ENCODE results near the gene TSPAN13.

TSPAN13 gene

DNA sequence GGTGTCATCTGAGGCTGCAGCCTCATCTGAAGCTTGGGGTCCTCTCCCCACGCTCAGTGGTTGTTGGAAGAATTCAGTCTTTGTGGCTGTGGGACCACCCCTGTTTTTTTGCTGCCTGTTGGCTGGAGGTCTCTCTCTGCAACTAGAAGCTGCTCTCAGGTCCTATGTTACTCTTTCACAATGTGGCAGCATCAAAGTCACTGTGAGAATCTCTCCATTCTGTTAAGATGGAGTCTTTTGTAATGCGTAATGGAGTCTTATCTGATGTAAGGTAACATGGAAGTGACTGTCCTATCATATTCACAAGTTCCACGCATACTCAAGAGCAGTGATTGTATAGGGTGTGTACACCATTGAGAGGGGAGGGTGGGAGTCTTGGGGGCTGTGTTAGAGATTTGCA, 24.9 kb downstream of the TSPAN13 start:
- no peak for FAIRE-seq

DNA sequence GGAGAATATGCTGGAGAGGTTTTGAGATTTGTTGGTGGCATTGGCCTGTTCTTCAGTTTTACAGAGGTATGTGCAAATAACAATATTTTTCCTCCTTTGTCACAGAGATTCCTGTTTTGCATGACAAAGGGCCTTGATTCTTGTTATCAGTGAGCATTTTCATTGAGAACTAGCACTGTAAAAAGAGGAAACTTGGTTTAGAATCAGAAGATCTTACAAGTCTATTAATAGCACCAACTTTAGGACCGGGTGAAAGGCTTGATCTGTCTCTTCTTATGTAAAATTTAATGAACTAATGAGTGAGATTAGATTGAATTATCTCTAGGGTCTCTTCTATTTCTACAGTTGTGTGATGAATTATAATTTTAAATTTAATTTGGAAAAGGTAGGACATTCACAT, 25.5 kb downstream of the TSPAN13 start:
- FAIRE-seq = no peak

DNA sequence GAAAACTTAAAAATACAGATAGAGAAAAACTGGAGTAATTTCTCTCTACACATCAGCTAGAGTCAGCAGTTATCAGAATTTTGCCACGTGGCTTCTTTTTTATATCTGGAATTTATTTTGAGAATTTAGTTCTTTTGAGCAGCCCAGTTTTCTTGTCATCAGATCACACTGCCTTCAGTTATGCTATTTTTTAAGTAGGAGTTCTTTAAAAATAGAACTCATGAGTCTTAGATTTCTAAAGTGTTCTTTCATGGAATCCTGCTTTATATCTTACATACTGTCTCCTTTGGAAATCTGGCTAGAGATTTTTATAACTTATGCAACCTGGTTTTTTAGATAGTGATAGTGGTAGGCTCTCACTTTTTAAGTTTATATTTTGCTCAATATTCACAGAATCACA, 27.0 kb downstream of the TSPAN13 start:
- no peak for FAIRE-seq

DNA sequence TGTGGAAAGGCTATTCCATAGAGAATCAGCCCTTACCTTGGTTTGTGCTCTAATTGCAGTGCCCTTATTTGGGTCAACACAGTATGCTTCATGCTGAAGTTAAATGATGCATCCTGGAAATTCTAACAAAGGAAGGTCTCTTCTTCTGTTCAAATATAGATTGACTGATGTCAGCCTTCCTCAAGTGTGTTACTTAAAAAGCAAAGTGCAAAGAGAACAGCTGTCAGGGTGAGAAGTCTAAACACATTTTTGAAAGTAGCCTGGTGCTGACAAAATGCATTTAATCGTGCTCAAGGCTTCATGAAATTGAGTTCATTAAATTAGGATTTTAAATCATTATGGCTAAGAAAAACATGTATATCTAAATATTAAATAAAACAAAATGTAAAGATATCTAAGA, 31.8 kb downstream of the TSPAN13 start:
- no peak for FAIRE-seq

DNA sequence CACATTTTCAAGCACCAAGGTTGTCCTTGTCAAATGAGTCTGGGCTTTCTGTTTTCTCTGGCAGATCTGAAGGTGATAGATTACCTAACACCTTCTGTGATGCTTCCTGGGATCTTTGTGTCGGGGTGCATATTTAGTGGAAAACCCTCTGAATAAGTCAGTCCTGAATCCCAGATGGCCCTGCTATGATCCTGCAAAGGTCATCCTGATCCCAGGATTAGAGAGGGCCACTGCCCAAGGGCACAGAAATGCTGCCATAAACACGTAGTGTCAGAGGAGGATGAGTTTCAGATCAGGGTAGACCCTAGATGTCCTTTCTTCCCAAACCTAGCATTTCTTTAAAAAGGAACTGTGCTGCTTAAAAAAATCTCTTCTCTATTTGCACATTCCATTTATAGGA, 32.3 kb downstream of the TSPAN13 start:
- FAIRE-seq = no peak

DNA sequence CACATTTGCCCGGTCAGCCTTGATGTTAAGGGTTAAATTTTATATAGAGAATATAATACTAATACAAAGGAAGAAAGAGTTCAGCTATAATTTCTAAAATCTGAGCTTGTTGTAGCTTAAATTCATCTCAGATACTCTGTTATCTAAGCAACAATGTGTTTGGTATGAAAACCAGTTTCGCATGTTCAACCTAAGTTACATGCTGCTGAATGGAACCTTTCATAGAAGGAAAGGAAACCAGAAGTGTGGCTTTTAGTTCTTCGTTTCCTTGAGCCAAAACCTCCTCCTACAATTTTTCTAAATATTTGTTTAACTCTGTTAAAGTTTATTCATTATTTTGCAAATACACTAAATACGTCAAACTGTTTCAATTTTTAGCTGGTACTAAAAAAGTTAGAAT, 32.7 kb downstream of the TSPAN13 start:
- no peak for FAIRE-seq

DNA sequence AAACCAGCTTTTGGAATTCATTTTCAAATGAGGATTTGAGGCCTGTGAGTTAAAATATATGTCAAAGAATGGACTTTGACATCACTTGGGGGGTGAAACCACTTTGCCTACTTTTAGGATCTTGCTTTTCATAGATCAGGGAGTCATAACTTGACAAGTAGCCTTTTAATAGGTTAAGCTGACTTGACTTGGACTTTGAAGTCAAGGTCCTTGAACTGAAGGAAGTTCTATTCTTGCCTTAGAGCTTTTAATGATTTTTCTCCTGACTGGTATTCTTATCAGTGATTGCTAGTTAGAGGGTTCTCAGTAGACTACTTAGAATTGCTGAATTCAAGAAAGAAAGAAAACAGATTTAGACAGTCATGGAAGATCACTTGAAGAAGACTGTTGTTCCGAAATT, 33.6 kb downstream of the TSPAN13 start:
- no peak for FAIRE-seq

- FAIRE-seq = no peak
These were observed 37.5 kb downstream of the TSPAN13 start for GRCh38 chr7:16791071-16791470.

DNA sequence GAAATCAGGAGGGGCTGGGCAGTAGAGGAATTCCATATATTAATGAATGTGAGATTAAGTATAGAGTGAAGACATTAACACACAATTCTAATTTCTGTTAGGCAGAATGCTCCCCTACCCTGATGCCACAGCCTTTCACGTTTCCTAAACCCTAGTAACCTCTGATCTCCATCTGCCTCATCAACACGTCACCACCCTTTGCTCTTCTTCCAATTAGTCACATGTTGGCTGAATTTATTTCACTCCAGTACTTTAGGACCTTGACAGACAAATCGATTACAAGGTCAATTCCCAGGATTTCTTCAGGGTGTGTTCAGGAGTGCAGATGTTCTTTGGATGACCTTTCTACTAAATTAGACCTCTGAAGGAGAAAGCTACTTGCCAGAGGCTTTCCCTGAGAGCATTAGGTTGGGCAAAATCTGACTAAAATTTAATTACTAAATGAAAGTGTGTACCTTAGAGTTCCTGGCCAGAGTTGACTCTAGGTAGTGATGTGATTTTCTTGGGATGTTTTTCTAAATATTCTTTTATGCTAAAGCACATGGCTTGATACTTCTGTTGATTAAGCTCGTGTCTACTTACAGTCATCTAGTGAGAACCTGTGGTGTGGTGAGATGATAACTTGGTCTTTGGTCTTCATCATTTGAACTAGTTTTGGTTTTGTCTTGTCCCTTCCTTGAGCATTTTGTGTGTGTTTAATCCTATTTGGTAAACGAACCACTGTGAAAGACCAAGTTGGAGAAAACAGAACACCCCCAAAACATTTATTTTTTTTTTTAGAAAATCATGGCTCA, 38.5 kb downstream of the TSPAN13 start:
- FAIRE-seq = no peak

DNA sequence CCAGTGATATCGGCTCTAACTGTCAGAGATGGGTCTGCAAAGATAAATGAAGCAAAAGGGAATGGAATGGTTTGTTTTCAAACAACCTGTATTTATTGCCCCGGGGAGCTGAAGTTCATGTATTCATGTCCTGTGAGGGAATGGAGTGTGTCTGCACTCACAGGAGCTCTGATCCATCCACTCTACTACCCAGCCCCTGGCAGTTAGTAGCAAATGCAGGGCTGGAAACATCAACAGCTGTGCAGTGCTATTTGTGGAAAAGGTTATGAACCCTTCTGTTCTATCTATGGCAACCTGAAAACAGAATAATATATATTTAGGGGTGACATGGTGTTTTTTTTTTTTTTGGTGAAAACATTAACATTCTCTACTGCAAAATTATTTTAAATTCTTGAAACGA, 41.4 kb downstream of the TSPAN13 start:
- FAIRE-seq = no peak

GRCh38 chr7:16795624-16796023, 42.1 kb downstream of the TSPAN13 start:
- no peak for FAIRE-seq

- FAIRE-seq = no peak
These were observed 47.6 kb downstream of the TSPAN13 start for GRCh38 chr7:16801111-16801542.

DNA sequence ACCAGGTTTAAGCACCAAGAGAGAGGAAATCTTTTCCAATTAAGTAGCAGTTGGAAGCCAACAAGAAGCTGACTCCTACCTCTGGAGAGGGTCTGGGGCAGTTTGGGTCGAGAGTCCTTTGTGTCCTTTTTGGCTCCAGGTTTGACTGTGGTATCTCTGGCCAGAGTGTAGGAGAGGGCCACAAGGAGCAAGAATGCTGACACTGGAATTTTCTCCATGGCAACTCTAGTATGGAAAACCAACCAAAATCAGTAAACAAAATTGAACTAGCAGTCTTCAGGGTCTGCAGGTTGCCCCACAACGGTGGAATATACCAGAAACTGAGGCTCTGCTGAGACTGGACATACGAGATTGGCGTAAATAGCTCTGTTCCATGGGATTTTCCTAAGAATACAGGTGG, 48.0 kb downstream of the TSPAN13 start:
- no peak for FAIRE-seq

GRCh38 chr7:16803125-16803524, 49.6 kb downstream of the TSPAN13 start:
- no peak for FAIRE-seq

DNA sequence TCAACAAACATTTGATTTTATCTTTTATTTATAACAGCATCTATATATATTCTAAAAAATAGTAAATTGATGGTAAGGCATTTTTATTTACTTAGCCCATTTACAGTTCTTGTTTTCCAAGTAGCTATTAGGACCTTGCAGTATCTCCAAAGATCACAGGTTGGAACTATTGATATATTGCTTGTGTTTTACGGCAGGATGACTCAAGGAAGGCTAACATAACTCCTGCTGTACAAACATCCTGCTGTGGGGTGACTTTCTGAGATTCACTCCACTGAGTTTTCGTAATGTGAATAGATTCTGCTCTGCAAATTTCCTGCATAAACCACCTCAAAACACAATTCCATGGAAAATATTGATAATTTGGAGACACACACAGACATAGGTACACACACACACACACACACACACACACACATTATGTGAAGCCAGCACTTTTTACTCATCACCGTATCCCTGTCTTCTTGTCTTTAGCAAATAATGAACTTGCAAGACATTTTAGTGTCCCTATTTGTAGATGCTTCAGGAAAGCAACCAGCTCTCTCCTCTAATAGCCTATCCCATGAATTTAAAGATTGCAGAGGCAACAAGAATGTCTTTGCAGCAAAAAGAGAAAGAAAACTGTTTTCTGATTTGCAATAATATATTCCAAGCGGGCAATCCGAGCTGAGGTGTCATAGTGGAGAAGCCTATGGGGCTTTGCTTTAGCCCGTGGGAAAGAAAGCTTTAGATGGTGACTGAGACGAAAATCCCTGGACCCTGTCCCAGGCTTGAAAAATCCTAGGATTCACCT, 50.5 kb downstream of the TSPAN13 start:
- no peak for FAIRE-seq

GRCh38 chr7:16804674-16805439, 51.3 kb downstream of the TSPAN13 start, which contains the start of gene AGR2:
AGR2 (minus strand) TSS chr7:16804999; CDS start chr7:16801796, 3,203 bp downstream.
- no peak for FAIRE-seq

- FAIRE-seq = no peak
These were observed 51.9 kb downstream of the TSPAN13 start for GRCh38 chr7:16805441-16805840.

DNA sequence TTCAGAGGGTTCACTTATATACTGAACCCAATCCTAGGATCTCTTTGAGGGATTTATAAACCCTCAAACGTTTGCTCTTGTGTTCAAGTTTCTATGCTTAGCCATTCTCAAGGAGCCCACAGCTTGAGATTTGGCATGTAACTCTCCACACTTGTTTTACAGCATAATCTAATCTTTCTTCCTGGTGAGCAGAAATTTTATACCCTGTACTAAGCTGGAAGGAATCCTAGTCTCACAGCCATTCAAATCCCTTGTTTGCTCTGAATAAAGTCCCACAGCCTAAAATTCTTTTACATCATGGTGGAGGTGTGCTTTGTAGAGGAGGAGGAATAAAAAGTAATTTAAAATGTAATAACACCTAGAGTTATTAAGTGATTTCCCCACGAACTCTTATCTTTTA, 56.6 kb downstream of the TSPAN13 start:
- no peak for FAIRE-seq

GRCh38 chr7:16810573-16810972, 57.0 kb downstream of the TSPAN13 start:
- FAIRE-seq = no peak

DNA sequence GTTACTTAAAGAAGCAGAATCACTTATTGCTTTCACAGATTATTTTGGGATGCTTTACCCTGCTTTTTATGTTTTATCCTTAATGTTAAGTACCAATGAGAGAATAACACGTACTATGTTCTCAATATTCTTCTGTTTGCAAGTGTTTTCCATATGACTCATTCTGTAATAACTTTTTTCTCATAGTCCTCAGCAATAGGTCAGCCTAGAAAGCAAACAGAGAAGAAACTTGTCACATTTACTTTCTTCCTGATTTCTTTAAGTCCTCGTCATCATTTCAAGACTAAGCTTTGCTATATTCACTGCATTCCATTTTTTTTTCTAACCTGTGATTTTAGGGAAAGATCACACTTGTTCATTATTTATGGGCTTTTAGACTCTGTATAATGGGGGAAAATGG, 58.0 kb downstream of the TSPAN13 start:
- FAIRE-seq = no peak

DNA sequence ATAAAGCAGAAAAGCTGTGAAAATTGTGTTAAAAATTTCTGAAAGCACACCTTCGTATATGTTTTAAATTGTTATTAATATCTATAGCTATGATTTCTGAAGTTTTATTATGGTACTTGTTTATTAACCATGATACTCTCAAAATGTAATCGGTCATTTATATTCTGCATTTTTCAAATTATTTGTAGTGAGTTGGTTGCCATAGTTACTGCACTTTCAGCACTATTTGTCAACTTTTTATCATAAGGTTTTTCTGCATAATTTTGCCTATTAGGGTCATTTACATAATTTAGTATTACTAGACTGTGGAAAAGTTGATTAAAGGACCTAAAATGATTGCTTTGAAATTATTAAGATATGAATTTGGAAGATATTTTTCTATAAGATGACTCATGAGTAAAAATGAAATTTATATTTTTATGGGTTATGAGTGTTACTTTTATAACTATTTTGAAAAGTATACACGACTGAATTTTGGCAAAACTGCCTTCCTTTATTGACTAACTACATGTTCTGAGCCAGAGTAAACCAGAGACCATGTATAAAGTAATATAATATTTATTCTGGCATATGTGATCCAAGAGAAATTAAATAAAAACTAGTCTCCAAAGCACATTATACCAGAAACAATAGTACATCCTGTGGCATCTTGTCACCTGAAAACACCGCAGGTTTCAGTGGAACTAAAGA, 59.1 kb downstream of the TSPAN13 start:
- FAIRE-seq = peak; percentile 12

DNA sequence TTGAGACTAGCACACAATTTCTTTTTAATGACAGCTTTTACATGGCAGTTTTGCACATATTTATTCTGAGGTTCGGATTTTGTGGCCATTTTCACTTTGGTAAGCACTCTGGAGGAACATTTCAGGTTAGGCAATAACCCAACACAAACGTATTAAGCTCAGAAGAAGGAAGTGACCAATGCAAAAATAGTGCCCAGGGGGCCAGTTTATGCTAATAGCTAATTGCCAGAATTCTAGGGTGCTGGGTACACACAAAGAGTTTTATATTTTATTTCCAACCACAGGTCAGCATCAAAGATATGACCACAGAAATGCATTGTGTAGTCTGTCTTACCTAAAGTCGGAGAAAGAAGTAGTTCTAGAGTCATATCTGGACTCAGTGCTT, 59.7 kb downstream of the TSPAN13 start:
- FAIRE-seq = no peak

GRCh38 chr7:16815001-16815400, 61.4 kb downstream of the TSPAN13 start:
- no peak for FAIRE-seq

Measured in endometrium (tissue), 2 donors.